ENCODE results near the gene ATG12.

GRCh38 chr5:115873392-115873791 is 32.0 kb upstream of the ATG12 start:
- no peak for TF ChIP-seq CTCF (IDR thresholded peaks at IDR 0.05)
- no peak for TF ChIP-seq POLR2A (IDR thresholded peaks at IDR 0.05)
